ENCODE data around the gene PPP4R3A. TPM values are rescaled to one million over a fixed set of nuclear protein-coding genes. Genes with fewer than 3 reads are reported as not detected.
A peak's percentile ranks its signal among the peaks of the same experiment; 100 is the strongest.

PPP4R3A gene
- total RNA-seq, 2 donors from 2014 or later: 79.3 to 90.9 TPM

DNA sequence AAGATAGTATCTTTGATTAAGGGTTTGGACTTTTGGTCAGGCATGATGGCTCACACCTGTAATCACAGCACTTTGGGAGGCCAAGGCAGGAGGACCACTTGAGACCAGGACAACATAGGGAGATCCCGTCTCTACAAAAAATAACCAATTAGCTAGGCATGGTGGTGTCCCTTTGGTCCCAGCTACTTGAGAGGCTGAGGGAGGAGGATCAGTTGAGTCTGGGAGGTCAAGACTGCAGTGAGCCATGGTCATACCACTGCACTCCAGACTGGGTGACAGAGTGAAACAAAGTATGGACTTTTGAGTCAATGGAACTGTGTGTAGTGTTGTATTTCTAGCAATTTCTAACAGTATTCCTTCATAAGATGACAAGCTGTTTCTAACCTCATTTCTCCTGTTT lies 53.8 kb downstream of the PPP4R3A start:
- TF ChIP-seq, protein P1, sequence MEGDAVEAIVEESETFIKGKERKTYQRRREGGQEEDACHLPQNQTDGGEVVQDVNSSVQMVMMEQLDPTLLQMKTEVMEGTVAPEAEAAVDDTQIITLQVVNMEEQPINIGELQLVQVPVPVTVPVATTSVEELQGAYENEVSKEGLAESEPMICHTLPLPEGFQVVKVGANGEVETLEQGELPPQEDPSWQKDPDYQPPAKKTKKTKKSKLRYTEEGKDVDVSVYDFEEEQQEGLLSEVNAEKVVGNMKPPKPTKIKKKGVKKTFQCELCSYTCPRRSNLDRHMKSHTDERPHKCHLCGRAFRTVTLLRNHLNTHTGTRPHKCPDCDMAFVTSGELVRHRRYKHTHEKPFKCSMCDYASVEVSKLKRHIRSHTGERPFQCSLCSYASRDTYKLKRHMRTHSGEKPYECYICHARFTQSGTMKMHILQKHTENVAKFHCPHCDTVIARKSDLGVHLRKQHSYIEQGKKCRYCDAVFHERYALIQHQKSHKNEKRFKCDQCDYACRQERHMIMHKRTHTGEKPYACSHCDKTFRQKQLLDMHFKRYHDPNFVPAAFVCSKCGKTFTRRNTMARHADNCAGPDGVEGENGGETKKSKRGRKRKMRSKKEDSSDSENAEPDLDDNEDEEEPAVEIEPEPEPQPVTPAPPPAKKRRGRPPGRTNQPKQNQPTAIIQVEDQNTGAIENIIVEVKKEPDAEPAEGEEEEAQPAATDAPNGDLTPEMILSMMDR (IDR thresholded peaks at IDR 0.05): no peak
- H3K27ac ChIP-seq: no peak overlapping the region
- intact Hi-C loops (cut with DNase I): no loop called here
- no peaks in the 10 kb centered on the region for H3K27me3 ChIP-seq
- H3K36me3 ChIP-seq: peaks cover 9% of the 10 kb centered on the region
- no peak overlapping the region for H3K4me3 ChIP-seq
- no peaks in the 10 kb centered on the region for H3K4me1 ChIP-seq
- H3K9me3 ChIP-seq: no peaks in the 10 kb centered on the region
- no peak for DNase-seq
- H3K9ac ChIP-seq (ENCODE audit: low read depth in 2 of 2, low read length in 2 of 2): no peak overlapping the region

DNA sequence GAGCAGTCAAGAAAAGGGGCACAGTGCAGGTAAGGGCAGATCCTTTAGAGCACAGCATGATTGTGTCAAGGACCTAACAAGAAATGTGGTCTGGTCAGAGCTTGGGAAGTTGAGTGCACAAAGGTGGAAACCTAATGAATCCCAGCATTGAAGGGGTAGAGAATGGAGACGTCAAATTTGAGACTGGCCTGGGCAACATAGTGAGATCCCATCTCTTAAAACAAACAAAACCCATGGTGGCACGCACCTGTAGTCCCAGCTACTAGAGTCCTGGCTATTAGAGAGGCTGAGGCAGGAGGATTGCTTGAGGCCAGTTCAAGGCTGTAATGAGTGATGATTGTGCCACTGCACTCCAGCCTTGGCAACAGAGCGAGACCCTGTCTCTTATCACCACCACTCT lies 55.5 kb downstream of the PPP4R3A start:
- H3K27ac ChIP-seq: no peak overlapping the region
- TF ChIP-seq, protein P1 (IDR thresholded peaks at IDR 0.05): no peak
- peaks cover 9% of the 10 kb centered on the region for H3K36me3 ChIP-seq
- no peak for DNase-seq
- no peak overlapping the region for H3K4me3 ChIP-seq
- no peaks in the 10 kb centered on the region for H3K4me1 ChIP-seq
- no peaks in the 10 kb centered on the region for H3K9me3 ChIP-seq
- no peak overlapping the region for H3K9ac ChIP-seq (ENCODE audit: low read depth in 2 of 2, low read length in 2 of 2)
- intact Hi-C loops (cut with DNase I): no loop called here
- H3K27me3 ChIP-seq: no peaks in the 10 kb centered on the region

DNA sequence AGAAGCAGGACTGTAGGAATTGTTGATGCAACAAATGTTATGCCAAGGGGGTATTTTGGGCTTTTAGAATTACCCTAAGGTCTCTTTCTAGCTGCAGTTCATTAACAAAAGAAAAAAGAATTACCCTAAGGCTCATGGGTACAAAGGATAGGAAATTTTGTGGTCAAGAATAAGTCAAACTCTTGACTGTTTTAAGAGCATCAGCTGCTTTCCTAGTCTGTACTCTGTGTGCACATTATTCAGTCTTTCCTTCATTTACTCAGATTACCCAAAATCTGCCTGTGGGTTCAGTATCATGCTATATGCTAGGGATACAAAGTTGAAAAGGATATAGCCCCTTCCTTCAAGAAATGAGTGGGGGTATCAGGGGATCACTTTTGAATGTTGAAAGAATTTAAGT lies 56.0 kb downstream of the PPP4R3A start:
- no peak for DNase-seq
- no peaks in the 10 kb centered on the region for H3K27me3 ChIP-seq
- no peak overlapping the region for H3K27ac ChIP-seq
- no peaks in the 10 kb centered on the region for H3K4me1 ChIP-seq
- intact Hi-C loops (cut with DNase I): no loop called here
- no peak overlapping the region for H3K4me3 ChIP-seq
- H3K9ac ChIP-seq (ENCODE audit: low read depth in 2 of 2, low read length in 2 of 2): no peak overlapping the region
- peaks cover 9% of the 10 kb centered on the region for H3K36me3 ChIP-seq
- TF ChIP-seq, protein P1 (IDR thresholded peaks at IDR 0.05): no peak
- no peaks in the 10 kb centered on the region for H3K9me3 ChIP-seq

DNA sequence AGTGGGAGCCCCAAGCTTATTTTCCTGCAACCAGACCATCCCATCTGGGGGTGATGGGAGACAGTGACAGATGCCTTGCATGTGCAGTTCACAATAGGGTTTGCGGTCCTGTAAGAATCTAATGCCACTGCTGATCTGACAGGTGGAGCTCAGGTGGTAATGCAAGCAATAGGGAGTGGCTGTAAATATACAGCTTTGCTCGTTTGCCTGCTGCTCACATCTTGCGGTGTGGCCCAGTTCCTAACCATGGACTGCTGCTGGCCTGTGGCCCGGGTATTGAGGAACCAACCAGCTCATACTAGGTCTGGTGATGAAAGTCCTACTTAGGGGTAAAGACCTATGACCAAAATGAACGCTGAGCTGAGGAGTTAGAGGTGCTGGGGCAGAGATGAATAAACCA lies 56.4 kb downstream of the PPP4R3A start:
- Histone ChIP-seq H3K36me3 (peaks cover 9% of the 10 kb centered on the region), H3K27ac (no peak overlapping the region), H3K4me1 (no peaks in the 10 kb centered on the region), H3K27me3 (no peaks in the 10 kb centered on the region), H3K4me3 (no peak overlapping the region), H3K9me3 (no peaks in the 10 kb centered on the region), H3K9ac (ENCODE audit: low read depth in 2 of 2, low read length in 2 of 2) (no peak overlapping the region)
- TF ChIP-seq, protein P1 (IDR thresholded peaks at IDR 0.05): no peak
- intact Hi-C loops (cut with DNase I): no loop called here
- DNase-seq: peak; percentile 25

DNA sequence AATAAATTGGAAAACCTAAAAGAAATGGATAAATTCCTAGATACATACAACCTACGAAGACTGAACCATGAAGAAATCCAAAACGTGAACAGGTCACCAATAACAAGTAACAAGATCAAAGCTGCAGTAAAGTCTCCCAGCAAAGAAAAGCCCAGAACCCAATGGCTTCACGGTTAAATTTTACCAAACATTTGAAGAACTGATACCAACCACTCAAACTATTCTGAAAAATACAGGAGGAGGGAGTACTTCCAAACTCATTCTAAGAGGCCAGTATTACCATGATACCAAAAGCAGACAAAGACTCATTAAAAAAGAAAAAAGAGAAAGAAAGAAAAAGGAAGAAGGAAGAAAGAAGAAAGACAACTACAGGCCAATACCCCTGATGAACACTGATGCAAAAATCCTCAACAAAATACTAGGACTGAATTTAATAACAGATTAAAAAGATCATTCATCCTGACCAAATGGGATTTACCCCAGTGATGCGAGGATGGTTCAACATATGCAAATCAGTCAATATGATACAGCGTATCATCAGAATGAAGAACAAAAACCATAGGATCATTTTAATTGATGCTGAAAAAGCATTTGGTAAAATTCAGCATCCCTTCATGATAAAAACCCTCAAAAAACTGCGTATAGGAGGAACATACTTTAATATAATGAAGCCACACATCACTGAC lies 65.6 kb downstream of the PPP4R3A start:
- Histone ChIP-seq H3K9me3 (no peaks in the 10 kb centered on the region), H3K4me3 (no peak overlapping the region), H3K36me3 (no peaks in the 10 kb centered on the region), H3K27me3 (no peaks in the 10 kb centered on the region), H3K27ac (no peak overlapping the region), H3K4me1 (no peaks in the 10 kb centered on the region), H3K9ac (ENCODE audit: low read depth in 2 of 2, low read length in 2 of 2) (no peak overlapping the region)
- TF ChIP-seq, protein P1 (IDR thresholded peaks at IDR 0.05): no peak
- DNase-seq: no peak
- intact Hi-C loops (cut with DNase I): no loop called here

All from colonic mucosa (tissue), 4 donors.